GM19043 (cell line): ENCODE measurements around the gene CHAT.

Source experiments
- ATAC-seq: cut with Tn5 transposase; IDR thresholded peaks from one replicate; pipeline ENCODE4 v1.9.1; 2021; ENCODE audit warnings: low read depth; ENCODE audit not compliant: unreplicated experiment

Gene CHAT

DNA sequence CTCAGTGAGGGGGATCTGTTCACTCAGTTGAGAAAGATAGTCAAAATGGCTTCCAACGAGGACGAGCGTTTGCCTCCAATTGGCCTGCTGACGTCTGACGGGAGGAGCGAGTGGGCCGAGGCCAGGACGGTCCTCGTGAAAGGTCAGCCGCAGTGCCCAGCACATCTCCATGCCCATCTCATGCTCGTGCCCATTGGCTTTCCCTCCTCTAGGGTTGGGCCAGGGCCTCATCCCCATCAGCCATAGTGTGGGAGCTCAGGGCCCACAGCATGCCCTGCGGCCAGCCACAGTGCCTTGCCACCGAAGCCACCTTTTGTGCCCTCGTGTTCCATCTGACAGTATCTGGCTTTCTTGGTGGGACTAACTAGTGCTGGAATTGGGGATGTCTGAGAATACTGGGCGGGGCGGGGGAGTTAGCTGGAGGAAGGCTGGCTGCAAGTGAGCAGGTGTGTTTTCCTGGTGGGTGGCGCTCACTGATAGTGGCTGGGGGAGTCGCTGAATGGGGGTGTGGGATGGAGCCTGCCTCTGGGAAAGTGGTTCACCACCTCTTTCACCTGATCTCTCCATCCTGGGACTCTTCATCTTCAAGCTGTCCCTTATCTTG lies 13.9 kb downstream of the CHAT start:
- ATAC-seq = no peak

GRCh38 chr10:49628599-49628998 lies 14.8 kb downstream of the CHAT start:
- no peak for ATAC-seq

DNA sequence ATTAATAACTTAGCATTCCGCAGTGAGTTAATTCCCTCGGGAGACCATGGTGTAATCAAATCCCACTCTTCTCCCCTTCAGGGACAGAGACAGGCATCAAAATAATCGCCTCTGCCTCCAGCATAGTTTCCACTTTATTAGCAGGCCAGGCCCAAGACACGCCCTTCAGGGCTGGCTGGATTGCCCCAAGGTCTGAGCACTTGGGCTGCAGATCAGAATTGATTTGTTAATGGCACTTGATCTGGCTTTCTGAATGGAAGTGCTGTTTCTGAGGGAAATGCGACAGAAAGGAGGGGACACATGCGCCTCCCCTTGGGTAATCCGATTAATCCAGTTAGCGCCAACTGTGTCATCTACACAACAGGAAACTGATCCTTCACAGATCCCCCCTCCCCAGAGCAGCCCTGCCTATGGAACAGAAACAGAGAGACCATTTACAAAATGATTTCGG lies 15.6 kb downstream of the CHAT start:
- no peak for ATAC-seq

GRCh38 chr10:49631975-49632374 lies 18.1 kb downstream of the CHAT start:
- ATAC-seq = no peak

DNA sequence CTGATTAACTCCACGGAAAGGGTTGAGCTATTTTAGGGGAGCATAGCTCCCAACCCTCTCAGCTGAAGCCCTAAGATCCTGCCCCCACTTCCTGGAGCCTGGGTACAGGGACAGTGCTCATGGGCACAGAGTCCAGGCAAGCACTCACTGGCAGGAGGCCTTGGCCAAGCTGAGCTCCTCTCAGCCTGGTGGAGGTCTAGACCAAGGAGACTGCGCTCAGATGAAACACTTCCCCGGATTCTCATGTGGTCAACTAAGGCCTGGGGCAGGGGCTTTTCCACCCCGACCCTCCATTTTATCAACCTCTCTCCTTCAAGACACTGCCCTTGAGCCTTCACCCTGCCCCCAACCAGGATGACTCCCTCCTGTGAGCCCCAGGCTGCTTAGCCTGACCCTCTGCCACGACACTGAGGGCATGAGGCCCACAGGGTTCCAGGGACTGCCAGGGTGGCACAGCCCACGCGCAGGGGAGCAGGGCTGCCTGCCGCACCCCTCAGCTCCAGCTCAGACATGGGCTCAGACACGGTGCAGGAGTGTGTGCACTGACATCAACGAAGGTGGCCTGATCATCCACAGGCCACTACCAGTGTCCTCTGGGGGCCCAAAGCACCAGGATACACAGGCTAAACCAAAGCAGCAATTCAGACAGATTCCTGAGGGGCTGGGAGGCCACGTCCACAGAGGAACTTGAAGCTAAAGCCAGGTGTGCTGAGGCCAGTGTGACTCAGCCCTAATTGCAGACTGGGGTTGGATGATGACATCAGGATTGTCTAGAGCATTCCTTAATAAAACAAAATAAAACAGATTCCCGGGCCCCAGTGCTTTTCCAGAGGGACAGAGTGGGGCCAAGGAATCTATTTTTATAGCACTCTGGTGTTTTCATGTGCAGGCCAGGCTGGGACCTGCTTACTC lies 18.8 kb downstream of the CHAT start:
- ATAC-seq = no peak

DNA sequence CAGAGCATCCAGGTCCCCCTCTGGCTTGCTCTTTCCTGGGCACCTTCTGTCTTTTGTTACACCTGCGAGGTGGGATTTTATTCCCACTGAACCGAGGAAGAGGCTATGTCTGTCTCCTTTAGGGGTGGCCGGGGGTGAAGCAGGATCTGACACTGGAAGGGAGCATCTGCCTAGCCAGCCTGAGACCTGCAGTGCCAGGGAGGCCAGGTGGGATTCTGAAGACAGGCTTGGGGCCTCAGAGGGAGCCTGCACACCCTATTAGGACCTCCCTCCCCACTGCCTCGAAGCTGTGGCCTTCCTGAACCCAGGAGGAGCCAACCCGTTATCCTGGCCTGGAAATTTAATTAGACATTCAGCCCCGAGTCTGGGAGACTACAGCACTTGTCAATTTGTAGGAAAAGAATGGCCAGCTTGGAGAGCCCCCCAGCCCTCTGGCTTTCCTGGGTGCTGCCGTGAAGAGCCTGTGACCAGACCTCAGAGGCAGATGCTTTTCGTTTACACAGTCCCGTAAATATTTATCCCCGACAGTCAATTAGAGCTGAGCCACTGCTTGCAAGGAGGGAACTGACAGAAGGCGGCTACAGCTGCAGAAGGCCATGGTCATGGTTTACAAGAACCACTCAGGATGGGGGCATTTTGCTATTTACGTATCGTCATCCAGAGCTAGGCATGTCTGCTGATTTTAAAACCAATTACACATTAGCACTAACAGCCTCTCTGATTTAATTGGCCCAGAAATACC lies 19.7 kb downstream of the CHAT start:
- ATAC-seq = no peak

DNA sequence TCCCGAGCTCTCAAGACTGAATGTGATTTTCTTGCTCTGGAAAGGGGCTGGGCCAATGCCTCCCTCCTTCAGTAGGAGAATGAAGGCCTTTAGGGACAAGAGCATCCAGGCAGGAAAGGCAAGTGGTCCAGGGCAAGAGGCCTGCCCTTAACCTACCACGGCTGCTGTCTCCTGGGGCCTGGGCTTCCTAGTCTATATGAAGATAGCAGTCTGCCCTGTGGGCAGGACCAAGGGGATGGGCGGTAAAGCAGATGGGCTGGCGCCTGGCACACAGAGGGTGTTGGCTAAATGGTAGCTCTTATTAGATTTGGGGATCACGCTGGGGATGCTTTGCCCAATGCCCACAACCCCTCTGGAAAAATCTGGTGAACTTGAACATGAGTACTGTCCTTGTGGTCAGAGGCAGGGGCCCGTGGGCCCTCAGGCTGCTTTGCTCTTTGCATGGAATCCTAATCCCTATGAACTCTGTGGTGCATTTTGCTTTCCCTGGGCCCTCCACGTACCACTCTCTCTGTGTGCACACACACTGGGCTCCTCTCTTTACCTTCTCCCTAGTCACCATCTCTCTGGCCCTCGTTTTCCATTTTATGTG lies 20.3 kb downstream of the CHAT start:
- no peak for ATAC-seq

GRCh38 chr10:49642311-49642710 lies 28.5 kb downstream of the CHAT start:
- ATAC-seq = no peak

GRCh38 chr10:49643241-49644034 lies 29.6 kb downstream of the CHAT start:
- ATAC-seq = no peak

DNA sequence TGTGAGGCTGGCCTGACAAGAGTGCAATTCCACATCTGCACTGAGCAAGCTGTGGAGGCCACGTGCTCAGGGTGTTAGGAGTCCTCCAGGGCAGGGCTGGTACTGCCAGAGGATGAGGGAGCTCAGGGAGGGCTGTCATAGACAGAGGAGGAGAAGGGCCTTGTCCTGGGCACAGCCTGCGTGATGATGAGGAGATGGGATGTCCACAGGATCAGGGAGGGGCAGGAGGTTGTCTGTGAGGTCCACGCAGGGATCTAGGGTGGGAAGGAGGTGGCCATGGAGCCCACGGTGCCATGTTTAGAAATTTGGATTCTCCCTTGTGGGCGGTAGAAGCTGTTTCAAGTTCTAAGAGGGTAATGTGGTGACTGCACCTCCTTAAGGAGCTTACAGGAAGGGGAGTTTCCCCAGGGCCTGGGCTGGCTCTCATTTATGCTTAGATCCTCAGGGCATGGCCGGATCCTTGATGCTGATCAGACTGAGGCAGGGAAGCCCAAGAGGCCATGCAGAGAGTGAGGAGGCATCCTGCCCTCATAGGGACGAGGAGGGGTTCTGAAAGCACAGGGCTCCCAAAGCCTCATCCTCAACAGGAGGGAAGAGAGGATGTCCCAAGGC lies 30.3 kb downstream of the CHAT start:
- no peak for ATAC-seq

GRCh38 chr10:49645417-49645816 lies 31.6 kb downstream of the CHAT start:
- no peak for ATAC-seq

DNA sequence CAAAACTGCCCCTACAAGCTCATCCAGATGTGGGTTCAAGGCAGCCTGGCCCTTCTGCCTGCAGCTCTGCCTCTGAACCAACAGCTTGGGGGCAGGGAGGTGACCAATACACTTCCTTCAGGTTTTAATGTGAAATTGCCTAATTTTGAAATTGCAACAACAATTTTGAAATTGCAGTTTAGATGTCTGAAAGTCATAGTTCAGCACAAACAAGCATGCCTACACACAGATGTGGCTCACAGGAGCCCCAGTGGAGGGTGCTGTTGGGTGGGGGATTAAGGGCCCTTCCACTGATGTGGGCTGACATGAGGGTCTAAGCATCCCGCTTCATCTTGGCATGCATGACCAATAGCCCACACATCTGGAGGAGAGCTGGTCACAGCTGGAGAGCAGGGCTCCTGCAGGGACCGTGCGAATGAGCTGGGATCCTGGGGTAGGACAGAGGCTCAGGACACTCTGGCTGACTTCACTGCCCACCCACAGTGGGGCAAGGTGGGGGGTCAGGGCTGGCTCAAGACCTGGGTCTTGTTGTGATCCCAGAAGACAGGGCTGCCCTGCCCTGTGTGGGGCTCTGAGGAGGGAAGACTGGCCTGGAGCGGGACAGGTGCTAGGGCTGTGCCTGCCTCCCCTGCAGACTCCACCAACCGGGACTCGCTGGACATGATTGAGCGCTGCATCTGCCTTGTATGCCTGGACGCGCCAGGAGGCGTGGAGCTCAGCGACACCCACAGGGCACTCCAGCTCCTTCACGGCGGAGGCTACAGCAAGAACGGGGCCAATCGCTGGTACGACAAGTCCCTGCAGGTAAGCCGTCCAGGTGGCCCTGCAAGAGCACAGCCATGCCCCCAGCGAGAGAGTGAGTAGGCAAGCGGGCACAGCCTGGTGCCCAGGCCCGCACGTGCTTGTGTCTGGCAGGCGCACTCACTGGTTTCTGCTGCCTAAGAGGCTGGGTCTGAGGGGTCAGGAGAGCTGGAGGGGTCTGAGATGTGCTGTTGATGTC lies 32.3 kb downstream of the CHAT start:
- no peak for ATAC-seq

DNA sequence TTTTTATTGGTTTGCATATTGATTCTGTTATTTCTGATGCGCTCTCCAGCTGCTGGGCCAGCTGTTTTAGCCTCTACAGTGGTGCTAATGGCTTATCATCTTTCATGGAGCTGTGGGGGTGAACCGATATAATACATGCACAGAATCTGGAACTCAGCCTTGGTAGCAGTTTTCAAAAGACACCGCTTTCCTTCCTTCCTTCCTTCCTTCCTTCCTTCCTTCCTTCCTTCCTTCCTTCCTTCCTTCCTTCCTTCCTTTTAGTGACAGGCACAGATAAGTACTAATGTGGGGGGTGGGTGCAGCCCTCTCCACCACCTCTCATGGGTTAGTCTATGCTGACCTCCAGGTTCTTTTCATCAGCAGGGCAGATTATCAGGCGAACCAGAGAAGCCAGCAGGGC lies 33.7 kb downstream of the CHAT start:
- no peak for ATAC-seq

- no peak for ATAC-seq
Observed at GRCh38 chr10:49647985-49648795, 34.4 kb downstream of the CHAT start.

DNA sequence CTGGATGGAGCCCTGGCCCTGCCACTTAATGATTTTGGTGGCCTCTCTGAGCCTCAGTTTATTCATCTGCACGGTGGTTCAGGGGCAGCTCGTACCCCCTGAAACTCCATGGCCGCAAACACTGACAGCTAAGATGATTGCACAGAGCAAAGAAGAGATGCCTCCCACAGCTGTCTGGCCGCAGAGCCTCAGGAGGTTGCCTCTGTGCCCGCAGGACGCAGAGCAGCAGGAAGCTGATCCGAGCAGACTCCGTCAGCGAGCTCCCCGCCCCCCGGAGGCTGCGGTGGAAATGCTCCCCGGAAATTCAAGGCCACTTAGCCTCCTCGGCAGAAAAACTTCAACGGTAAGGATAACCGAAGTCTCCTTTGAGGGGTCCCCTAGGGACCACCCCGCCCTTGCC lies 35.5 kb downstream of the CHAT start:
- no peak for ATAC-seq

GRCh38 chr10:49649936-49650723 lies 36.3 kb downstream of the CHAT start:
- no peak for ATAC-seq

GRCh38 chr10:49650724-49651034 lies 36.8 kb downstream of the CHAT start:
- no peak for ATAC-seq
